SH-SY5Y (cell line): Measurements from ENCODE around the gene ZNF675.

Source experiments
- GATA2 ChIP-seq: IDR thresholded peaks from 2 replicates; pipeline ENCODE4 v1.6.1; 2011; ENCODE audit warnings: mild to moderate bottlenecking, low read depth, low read length
- GATA3 ChIP-seq: IDR thresholded peaks from 2 replicates; pipeline ENCODE4 v1.6.1; 2011; ENCODE audit warnings: low read depth, mild to moderate bottlenecking, low read length, moderate library complexity

DNA sequence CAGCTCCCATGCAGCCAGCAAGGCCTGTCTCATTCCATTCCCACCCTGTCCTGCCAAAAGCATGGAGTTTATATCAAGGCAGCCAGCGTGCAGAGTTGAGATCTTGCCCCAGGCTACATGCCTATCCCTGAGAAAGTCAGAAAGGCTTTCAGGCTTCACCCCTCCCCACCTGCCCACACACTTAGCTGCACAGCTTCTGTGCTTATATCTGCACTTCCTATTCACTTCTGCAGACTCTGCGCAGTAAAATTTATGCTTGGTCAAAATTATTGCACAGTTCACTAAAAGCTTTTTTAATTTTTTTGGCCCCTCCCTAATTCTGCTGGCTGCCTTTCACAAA, 12.5 kb upstream of the ZNF675 start:
- TF ChIP-seq GATA3 (no peak), GATA2 (no peak)
